HG02840 (cell line): ENCODE measurements around the gene SACM1L.
"Not testable (repeated sequence)": the region's sequence is repeated elsewhere in the genome, so short reads cannot be mapped to it uniquely, and the experiment has no call there.

ENCODE experiments used
- ATAC-seq: cut with Tn5 transposase; IDR thresholded peaks from one replicate; pipeline ENCODE4 v1.9.1; 2021; ENCODE audit warnings: mild to moderate bottlenecking, moderate library complexity, moderate number of reproducible peaks; ENCODE audit not compliant: unreplicated experiment, low FRiP score

The SACM1L gene

GRCh38 chr3:45689787-45690145 is 570 bp downstream of the SACM1L start:
- no peak for ATAC-seq

DNA sequence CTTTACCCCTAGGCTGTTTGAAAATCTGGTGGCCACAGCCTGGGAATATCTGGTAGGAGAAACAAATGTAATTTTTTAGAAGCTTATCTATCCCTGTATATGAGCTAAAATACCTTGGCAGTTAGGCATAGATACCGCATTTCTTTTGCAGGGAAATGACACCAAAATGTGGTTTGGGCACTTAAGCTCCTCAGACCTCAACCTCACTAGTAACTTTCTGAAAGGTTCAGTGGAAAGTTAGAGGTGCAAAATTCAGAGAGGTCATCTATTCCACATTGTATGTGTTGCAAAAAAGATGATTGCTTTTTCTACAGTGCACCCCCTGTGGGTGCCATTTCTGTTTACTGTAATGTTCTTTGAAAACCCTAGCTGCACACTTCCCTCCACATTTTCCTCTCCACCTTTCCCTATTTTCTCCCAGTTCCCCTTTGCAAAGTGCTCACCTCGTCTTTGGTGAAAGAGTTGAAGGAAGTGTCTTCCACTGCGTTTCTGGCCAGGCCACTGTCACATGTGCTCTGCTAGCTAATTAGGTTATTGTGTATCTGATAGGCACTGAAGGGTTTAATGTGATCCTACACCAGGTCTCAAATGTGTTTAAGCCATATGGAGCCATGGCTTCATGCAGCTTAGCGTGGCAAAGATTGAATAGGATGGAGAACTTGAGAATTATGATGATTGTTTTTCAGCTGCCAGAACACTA is 1.3 kb downstream of the SACM1L start:
- no peak for ATAC-seq

GRCh38 chr3:45691842-45692241 is 2.6 kb downstream of the SACM1L start:
- ATAC-seq, result no peak

GRCh38 chr3:45692866-45693265 is 3.7 kb downstream of the SACM1L start:
- ATAC-seq, result no peak

DNA sequence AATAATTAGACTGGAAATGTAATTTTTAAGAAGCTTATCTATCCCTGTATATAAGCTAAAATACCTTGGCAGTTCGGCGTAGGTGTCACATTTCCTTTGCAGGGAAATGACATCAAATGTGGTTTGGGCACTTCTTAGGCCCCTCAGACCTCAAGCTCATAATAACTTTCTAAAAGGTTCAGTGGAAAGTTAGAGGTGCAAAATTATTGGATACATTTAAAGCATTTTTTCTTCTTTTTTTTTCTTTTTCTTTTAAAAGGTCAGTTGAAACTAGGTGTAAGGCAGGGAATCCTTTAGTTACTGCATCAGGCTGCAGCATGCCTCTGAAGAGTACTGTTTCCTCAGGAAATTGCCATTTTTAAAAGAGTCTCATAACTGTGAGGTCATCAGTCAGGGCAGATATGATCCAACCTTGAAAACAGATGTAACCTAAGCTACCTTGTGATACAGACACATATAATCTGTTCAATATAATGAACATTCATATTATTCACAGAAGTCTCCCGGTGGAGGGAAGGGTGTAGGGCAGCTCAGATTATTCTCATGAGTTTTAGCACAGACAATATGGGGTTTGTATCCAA is 4.8 kb downstream of the SACM1L start:
- ATAC-seq, result no peak

DNA sequence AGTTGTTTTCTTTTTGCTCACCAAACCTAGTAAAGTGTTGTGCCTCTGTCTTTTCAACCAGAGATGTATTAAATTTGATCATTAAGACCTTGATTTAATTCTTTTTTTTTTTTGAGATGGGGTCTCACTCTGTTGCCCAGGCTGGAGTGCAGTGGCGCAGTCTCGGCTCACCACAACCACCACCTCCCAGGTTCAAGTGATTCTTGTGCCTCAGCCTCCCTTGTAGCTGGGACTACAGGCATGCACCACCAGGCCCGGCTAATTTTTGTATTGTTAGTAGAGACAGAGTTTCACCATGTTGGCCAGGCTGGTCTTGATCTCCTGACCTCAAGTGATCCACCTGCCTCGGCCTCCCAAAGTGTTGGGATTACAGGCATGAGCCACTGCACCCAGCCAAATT is 6.0 kb downstream of the SACM1L start:
- ATAC-seq, result not testable (repeated sequence)

- no peak for ATAC-seq
These were observed 11.4 kb downstream of the SACM1L start for GRCh38 chr3:45700570-45701073.

- ATAC-seq, result no peak
These were observed 12.1 kb downstream of the SACM1L start for GRCh38 chr3:45701172-45701867.

- ATAC-seq, result no peak
These were observed 15.2 kb downstream of the SACM1L start for GRCh38 chr3:45704301-45704943.

DNA sequence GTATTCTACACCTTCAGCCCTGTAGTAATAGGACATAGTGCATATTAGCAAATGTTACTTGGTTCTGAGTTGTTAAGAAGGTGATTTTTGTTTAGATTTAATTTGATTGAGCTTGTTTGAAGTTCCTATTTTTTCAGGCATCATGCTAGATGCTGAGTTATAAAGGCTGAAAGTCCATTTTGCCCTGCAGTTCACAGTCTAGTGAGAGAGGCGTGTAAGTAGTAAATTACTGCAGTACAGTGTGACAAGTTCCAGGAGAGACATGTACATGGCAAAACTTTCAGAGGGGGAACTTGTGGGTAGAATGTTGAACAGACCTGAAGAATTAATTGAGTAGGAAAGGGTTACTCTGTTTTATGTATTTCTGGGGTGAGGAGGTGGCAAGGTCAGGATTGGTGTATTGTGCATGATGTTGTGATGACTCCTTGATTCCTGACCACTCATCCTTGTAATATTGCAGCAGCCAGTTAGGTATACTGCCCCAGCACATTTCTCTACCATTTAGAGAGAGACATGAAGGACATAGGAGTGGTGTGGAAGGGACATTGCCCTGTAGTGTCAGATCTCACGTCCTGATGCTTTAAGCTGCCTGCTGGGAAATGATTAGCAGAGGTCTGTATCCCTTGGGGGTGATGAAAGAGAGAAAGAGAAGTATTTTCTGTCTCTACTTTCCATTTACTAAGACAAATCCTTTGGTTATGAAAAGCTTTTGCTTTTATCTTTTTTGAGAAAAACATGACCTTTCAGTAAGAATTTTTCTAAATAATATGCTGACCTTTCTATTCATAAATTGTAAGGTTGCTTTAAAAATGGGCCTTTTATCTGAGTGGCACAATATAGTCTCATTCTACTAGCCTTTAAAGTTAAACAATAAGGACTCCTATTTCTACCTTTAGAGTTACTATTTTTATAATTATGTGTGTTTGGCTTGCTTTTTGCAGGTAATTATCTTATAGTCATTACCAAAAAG is 16.9 kb downstream of the SACM1L start:
- no peak for ATAC-seq

- ATAC-seq, result no peak
These were observed 22.7 kb downstream of the SACM1L start for GRCh38 chr3:45711931-45712330.

DNA sequence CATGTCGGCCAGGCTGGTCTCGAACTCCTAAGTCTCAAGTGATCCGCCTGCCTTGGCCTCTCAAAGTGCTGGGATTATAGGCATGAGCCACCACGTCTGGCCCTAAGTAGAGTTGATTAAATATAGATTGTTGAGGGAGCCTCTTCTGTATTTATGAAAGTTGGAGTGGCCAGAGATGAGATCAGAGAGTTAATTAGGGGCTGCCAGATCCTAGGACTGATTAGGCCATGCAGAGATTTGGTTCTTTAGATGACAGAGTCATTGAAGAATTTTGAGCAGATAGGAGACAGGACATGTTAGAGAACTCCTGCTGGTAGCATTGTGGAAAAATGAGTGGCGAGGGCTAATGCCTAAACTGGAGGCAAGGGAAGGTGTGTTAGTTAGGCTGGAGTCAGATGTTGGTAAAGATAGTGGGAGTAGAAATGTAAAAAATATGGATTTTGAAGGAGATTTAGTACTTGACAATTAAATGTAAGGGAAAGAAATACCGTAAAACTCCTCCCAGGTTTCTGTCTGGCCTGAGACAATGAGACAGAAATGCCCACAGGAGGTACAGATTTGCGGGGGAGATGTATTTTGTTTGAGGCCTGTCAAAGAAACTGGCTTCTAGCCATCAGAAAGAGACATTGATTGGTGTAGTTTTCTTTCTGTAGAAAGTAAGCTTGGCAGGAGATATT is 23.4 kb downstream of the SACM1L start:
- ATAC-seq, result no peak

GRCh38 chr3:45715945-45716344 is 26.7 kb downstream of the SACM1L start:
- no peak for ATAC-seq

DNA sequence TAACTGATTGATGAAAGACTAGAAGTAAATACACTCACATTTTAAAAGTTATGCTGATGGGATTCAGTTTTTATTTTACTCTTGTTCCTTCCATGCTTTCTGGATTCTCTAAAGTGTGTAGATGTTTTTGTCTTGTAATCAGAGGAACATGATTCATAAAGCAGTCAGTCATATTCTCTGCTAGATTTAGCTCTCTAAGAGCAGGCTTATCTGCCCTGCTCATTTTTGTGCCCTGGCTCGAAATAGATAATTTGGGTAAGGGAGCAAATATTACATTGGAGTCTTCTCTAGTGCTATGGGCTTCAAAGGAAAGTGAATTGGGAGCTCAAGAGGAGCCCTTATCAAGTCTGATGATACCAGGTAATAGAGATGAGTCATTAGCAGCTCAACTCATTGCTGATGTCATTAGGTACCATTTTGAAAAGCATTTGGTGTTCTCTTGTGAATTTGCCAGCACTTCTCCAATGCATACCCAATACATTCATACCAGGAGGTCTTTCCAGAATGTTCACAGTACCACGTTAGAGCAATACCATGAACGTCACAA is 27.7 kb downstream of the SACM1L start:
- no peak for ATAC-seq

- ATAC-seq, result no peak
These were observed 30.7 kb downstream of the SACM1L start for GRCh38 chr3:45719655-45720487.

DNA sequence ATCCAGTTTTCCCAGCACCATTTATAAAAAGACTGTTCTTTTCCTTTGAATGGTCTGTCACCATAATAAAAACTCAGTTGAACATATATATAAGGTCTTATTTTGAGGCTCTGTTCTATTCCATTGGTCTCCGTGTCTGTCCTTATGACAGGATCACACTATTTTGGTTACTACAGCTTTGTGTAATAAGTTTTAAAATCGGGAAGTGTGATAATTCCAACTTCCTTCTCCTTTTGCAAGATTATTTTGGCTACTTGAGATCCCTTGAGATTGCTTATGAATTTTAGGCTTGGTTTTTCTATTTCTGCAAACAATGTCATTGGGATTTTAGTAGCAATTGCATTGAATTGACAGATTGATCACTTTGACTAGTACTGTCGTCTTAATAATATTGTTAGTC is 35.7 kb downstream of the SACM1L start:
- ATAC-seq, result no peak

- no peak for ATAC-seq
These were observed 40.4 kb downstream of the SACM1L start for GRCh38 chr3:45729614-45730013.

DNA sequence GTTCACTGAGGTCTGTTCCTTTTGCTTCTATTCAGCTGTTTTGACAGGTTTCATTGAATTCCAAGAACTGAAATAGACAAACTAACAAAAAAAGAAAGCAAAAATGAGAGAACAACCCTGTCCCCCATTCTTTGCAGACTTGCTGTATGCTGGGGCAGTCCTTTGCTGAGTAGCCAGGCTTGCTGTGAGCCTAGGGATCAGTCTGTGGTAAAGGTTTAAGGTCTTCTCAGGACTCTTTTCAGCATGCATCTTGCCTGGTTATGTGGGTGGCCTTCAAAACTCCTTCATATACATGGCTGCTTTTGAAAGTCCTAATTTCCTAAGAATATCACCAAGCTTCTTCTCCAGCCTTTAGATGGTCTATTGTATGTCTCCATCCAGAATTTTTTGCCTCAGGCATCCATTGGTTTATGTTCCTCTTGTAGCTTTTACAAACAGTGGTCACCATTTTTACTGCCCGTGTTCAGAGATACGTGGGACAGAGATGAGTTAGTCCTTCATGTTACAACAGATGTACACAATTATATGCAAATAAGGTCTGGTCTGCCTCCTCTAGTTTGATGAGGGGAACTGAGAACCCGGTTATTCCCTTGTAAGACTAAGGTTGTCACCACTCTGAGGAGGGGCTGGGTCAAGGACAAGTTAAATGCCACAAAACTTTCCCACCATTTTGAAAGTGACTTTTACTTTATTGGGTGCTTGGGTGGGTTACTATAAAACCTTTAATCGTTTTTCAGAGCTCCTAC is 41.4 kb downstream of the SACM1L start:
- no peak for ATAC-seq
